ENCODE measurements around the gene STAC.

DNA sequence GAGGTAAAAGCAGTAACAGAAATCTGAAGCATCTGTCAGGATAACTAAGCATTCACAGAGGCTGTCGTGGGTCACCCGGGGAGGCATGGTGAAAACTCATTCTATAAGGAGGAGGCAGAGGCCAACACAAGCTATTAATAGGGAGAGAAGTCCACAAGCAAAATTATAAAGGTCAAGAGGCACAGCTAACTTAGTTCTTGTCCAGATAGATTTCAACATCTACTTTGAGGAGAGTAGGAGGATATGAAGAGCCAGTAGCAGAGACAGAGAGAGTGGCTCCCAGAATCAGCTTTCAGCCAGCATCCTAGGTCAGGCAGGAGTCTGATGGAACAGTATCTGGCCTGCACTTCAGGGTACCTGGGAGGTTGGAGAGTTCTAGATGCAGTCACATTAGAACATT, 95.3 kb downstream of the STAC start:
- TF ChIP-seq, protein P1, sequence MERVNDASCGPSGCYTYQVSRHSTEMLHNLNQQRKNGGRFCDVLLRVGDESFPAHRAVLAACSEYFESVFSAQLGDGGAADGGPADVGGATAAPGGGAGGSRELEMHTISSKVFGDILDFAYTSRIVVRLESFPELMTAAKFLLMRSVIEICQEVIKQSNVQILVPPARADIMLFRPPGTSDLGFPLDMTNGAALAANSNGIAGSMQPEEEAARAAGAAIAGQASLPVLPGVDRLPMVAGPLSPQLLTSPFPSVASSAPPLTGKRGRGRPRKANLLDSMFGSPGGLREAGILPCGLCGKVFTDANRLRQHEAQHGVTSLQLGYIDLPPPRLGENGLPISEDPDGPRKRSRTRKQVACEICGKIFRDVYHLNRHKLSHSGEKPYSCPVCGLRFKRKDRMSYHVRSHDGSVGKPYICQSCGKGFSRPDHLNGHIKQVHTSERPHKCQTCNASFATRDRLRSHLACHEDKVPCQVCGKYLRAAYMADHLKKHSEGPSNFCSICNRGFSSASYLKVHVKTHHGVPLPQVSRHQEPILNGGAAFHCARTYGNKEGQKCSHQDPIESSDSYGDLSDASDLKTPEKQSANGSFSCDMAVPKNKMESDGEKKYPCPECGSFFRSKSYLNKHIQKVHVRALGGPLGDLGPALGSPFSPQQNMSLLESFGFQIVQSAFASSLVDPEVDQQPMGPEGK (CRISPR knock-in tag; IDR thresholded peaks at IDR 0.05; ENCODE audit: borderline replicate concordance) = no peak
- TF ChIP-seq, protein P2, sequence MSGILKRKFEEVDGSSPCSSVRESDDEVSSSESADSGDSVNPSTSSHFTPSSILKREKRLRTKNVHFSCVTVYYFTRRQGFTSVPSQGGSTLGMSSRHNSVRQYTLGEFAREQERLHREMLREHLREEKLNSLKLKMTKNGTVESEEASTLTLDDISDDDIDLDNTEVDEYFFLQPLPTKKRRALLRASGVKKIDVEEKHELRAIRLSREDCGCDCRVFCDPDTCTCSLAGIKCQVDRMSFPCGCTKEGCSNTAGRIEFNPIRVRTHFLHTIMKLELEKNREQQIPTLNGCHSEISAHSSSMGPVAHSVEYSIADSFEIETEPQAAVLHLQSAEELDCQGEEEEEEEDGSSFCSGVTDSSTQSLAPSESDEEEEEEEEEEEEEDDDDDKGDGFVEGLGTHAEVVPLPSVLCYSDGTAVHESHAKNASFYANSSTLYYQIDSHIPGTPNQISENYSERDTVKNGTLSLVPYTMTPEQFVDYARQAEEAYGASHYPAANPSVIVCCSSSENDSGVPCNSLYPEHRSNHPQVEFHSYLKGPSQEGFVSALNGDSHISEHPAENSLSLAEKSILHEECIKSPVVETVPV (CRISPR knock-in tag; IDR thresholded peaks at IDR 0.05) = no peak
- TF ChIP-seq PPARA (CRISPR knock-in tag; IDR thresholded peaks at IDR 0.05; ENCODE audit: borderline replicate concordance) = no peak
- no peak for TF ChIP-seq ESRRG (CRISPR knock-in tag; IDR thresholded peaks at IDR 0.05)
- TF ChIP-seq ISL1 (CRISPR knock-in tag; IDR thresholded peaks at IDR 0.05) = no peak
- no peak for TF ChIP-seq ZNF70 (CRISPR knock-in tag; IDR thresholded peaks at IDR 0.05)
- no peak for TF ChIP-seq OSR1 (CRISPR knock-in tag; IDR thresholded peaks at IDR 0.05)
- TF ChIP-seq ZFP3 (CRISPR knock-in tag; IDR thresholded peaks at IDR 0.05) = no peak
- TF ChIP-seq RARB (CRISPR knock-in tag; IDR thresholded peaks at IDR 0.05) = no peak
- no peak for TF ChIP-seq SNAI2 (CRISPR knock-in tag; IDR thresholded peaks at IDR 0.05)
- no peak for TF ChIP-seq ARNTL (CRISPR knock-in tag; IDR thresholded peaks at IDR 0.05; ENCODE audit: borderline replicate concordance, low read depth)

All from SK-N-SH treated with all-trans-retinoic acid at 6 μM for 48 hours (cell line).